GM23338 (cell line): Measurements from ENCODE around the gene TSPAN33. TPM values are rescaled to one million over a fixed set of nuclear protein-coding genes. Genes with fewer than 3 reads are reported as not detected.

Source experiments
- ATAC-seq: fragments of 200-7000 bp; cut with Tn5 transposase; 3 replicates; pipeline ENCODE4 v1.9.1; 2020
- DNase-seq: peaks from one replicate; pipeline ENCODE4 v3.0.0-alpha.2; 2015; ENCODE audit warnings: low spot score
- H2AFZ ChIP-seq: fragments of 200-600 bp; sonication (generic); 2 replicates; pipeline ENCODE4 v1.8.0; 2016; ENCODE audit warnings: antibody characterized with exemption, mild to moderate bottlenecking, moderate library complexity
- H3F3A ChIP-seq: fragments of 200-600 bp; sonication (generic); replicated peaks from 2 replicates; pipeline ENCODE4 v1.8.0; 2017; ENCODE audit warnings: antibody characterized with exemption, mixed run types, low read depth
- H3K27ac ChIP-seq: fragments of 200-600 bp; sonication (generic); 2 replicates; pipeline ENCODE4 v1.6.1; 2016; ENCODE audit warnings: low read depth
- H3K27me3 ChIP-seq: fragments of 200-600 bp; sonication (generic); 2 replicates; pipeline ENCODE4 v1.8.0; 2016; ENCODE audit warnings: mild to moderate bottlenecking, mixed run types, moderate library complexity; ENCODE audit not compliant: insufficient read depth
- H3K36me3 ChIP-seq: fragments of 200-600 bp; sonication (generic); 2 replicates; pipeline ENCODE4 v1.8.0; 2016; ENCODE audit warnings: mild to moderate bottlenecking; ENCODE audit not compliant: insufficient read depth
- H3K4me1 ChIP-seq: fragments of 200-600 bp; sonication (generic); 2 replicates; pipeline ENCODE4 v1.8.0; 2016; ENCODE audit warnings: mild to moderate bottlenecking, moderate library complexity; ENCODE audit not compliant: insufficient read depth
- H3K4me2 ChIP-seq: fragments of 200-600 bp; sonication (generic); 2 replicates; pipeline ENCODE4 v1.7.1; 2017; ENCODE audit warnings: mixed run types
- H3K4me3 ChIP-seq: fragments of 200-600 bp; sonication (generic); 2 replicates; pipeline ENCODE4 v1.6.1; 2016; ENCODE audit warnings: mixed run types
- H3K79me2 ChIP-seq: fragments of 200-600 bp; sonication (generic); replicated peaks from 2 replicates; pipeline ENCODE4 v1.8.0; 2017; ENCODE audit warnings: mild to moderate bottlenecking; ENCODE audit not compliant: insufficient read depth
- H3K9me2 ChIP-seq: fragments of 200-600 bp; sonication (generic); 2 replicates; pipeline ENCODE4 v1.8.0; 2017; ENCODE audit not compliant: insufficient read depth
- H4K20me1 ChIP-seq: fragments of 200-600 bp; sonication (generic); replicated peaks from 2 replicates; pipeline ENCODE4 v1.8.0; 2017; ENCODE audit warnings: mild to moderate bottlenecking; ENCODE audit not compliant: insufficient read depth
- H3K27ac Mint-ChIP-seq: 2 replicates; pipeline ENCODE4 v1.8.0; 2020; ENCODE audit warnings: inconsistent platforms, mild to moderate bottlenecking, moderate library complexity, mixed read lengths
- H3K27me3 Mint-ChIP-seq: 3 replicates; pipeline ENCODE4 v1.8.0; 2022; ENCODE audit warnings: low read depth, mild to moderate bottlenecking, moderate library complexity, mixed read lengths, inconsistent platforms; ENCODE audit not compliant: insufficient read depth, poor library complexity
- H3K36me3 Mint-ChIP-seq: 3 replicates; pipeline ENCODE4 v1.8.0; 2021; ENCODE audit warnings: low read depth, mild to moderate bottlenecking, inconsistent platforms, moderate library complexity, mixed read lengths
- H3K4me1 Mint-ChIP-seq: 3 replicates; pipeline ENCODE4 v1.8.0; 2020; ENCODE audit warnings: mild to moderate bottlenecking, inconsistent platforms, mixed read lengths
- H3K4me3 Mint-ChIP-seq: 3 replicates; pipeline ENCODE4 v1.8.0; 2021; ENCODE audit warnings: moderate library complexity, mild to moderate bottlenecking, inconsistent platforms, mixed read lengths
- H3K9me3 Mint-ChIP-seq: 3 replicates; pipeline ENCODE4 v1.8.0; 2020; ENCODE audit warnings: moderate library complexity, mild to moderate bottlenecking, inconsistent platforms, mixed read lengths
- CREB1 ChIP-seq: fragments of 250-450 bp; sonication (Bioruptor Pico); IDR thresholded peaks from 2 replicates; pipeline ENCODE4 v1.5.0; 2020; ENCODE audit warnings: low read depth, mild to moderate bottlenecking, moderate library complexity
- CTCF ChIP-seq, 2 experiments: fragments of 200-600 bp in 1 of 2; sonication (generic) in 1 of 2; conservative IDR thresholded peaks; 2 replicates each; pipeline versions ENCODE4 v1.5.1 to v1.6.1; 2016 to 2017; ENCODE audit warnings: antibody characterized with exemption in 2 of 2, low read depth in 2 of 2, mild to moderate bottlenecking in 2 of 2, moderate library complexity in 1 of 2
- ETS1 ChIP-seq: IDR thresholded peaks from 2 replicates; pipeline ENCODE4 v1.6.1; 2016; ENCODE audit warnings: antibody characterized with exemption
- EZH2 ChIP-seq: fragments of 200-600 bp; sonication (generic); IDR thresholded peaks from one replicate; pipeline ENCODE4 v1.8.0; 2017; ENCODE audit warnings: antibody characterized with exemption, mild to moderate bottlenecking, low read depth; ENCODE audit not compliant: unreplicated experiment
- EZH2phosphoT487 ChIP-seq: fragments of 200-600 bp; sonication (generic); IDR thresholded peaks from one replicate; pipeline ENCODE4 v1.8.1; 2018; ENCODE audit warnings: antibody characterized with exemption; ENCODE audit not compliant: unreplicated experiment
- JUNB ChIP-seq: IDR thresholded peaks from one replicate; pipeline ENCODE4 v1.6.1; 2016; ENCODE audit warnings: antibody characterized with exemption; ENCODE audit not compliant: unreplicated experiment
- NANOG ChIP-seq: IDR thresholded peaks from 2 replicates; pipeline ENCODE4 v1.6.1; 2016; ENCODE audit warnings: antibody characterized with exemption, borderline replicate concordance
- POLR2AphosphoS5 ChIP-seq: IDR thresholded peaks from 2 replicates; pipeline ENCODE4 v1.6.1; 2016; ENCODE audit warnings: antibody characterized with exemption, low read depth
- REST ChIP-seq: IDR thresholded peaks from one replicate; pipeline ENCODE4 v1.6.1; 2018; ENCODE audit warnings: antibody characterized with exemption; ENCODE audit not compliant: unreplicated experiment
- STAT1 ChIP-seq: IDR thresholded peaks from one replicate; pipeline ENCODE4 v1.6.1; 2016; ENCODE audit warnings: antibody characterized with exemption; ENCODE audit not compliant: unreplicated experiment
- ZNF114 ChIP-seq: fragments of 250-450 bp; sonication (Bioruptor Pico); IDR thresholded peaks from 2 replicates; pipeline ENCODE4 v1.5.0; 2020; ENCODE audit warnings: mild to moderate bottlenecking, moderate library complexity
- ZNF331 ChIP-seq: fragments of 250-450 bp; sonication (Bioruptor Pico); IDR thresholded peaks from 2 replicates; pipeline ENCODE4 v1.5.0; 2020; ENCODE audit warnings: low read depth, mild to moderate bottlenecking, moderate library complexity
- ZNF462 ChIP-seq: fragments of 250-450 bp; sonication (Bioruptor Pico); IDR thresholded peaks from 2 replicates; pipeline ENCODE4 v1.5.0; 2020; ENCODE audit warnings: mild to moderate bottlenecking, moderate library complexity
- polyA plus RNA-seq: library from polyadenylated mRNA; unstranded; fragments of >200 nt; fragmentation: Nextera tagmentation; extraction: Ambion mirVana; gene quantifications from 2 replicates; pipeline ENCODE4 v1.2.1, GENCODE V29; 2016
- total RNA-seq: library from RNA; depleted of rRNA; stranded (reverse); fragments of >200 nt; shearing (Covaris generic); gene quantifications from 2 replicates; pipeline ENCODE4 v1.2.3, GENCODE V29; 2014

TSPAN33 gene
- total and polyA plus RNA-seq, 2 experiments from 2014 or later: 17.6 to 51.5 TPM

- Histone ChIP-seq H3K4me1 (peaks cover 19% of the 10 kb centered on the region), H2AFZ (peak overlapping the region; percentile 86; the same call in 1 of the 2 replicates), H3F3A (peaks cover 3% of the 10 kb centered on the region; the same call in 1 of the 2 replicates), H3K36me3 (peaks cover 9% of the 10 kb centered on the region), H3K79me2 (no peaks in the 10 kb centered on the region), H3K9me2 (no peaks in the 10 kb centered on the region), H3K4me2 (peak overlapping the region; percentile 90), H3K27ac (peak overlapping the region; percentile 93), H4K20me1 (no peaks in the 10 kb centered on the region), H3K27me3 (no peaks in the 10 kb centered on the region), H3K4me3 (peak overlapping the region; percentile 68)
- DNase-seq (peak; percentile 84), ATAC-seq (peak; percentile 47)
- peaks cover 18% of the 10 kb centered on the region for H3K27me3 Mint-ChIP-seq
- H3K27ac Mint-ChIP-seq: peak overlapping the region; percentile 93
- TF ChIP-seq ZNF462 (CRISPR knock-in tag) (no peak), EZH2phosphoT487 (no peak), POLR2AphosphoS5 (no peak), NANOG (no peak), STAT1 (no peak), REST (no peak), CTCF (conservative IDR thresholded peaks at IDR 0.05; ENCODE audit: low read depth in 2 of 2) (no peak), ETS1 (no peak), JUNB (no peak), ZNF331 (no peak), CREB1 (no peak), ZNF114 (no peak), EZH2 (no peak)
- H3K9me3 Mint-ChIP-seq: no peaks in the 10 kb centered on the region
- peaks cover 14% of the 10 kb centered on the region for H3K36me3 Mint-ChIP-seq
- peak overlapping the region; percentile 76 for H3K4me3 Mint-ChIP-seq
- peaks cover 42% of the 10 kb centered on the region for H3K4me1 Mint-ChIP-seq
Observed at GRCh38 chr7:129168231-129169021, 23.9 kb downstream of the TSPAN33 start.
